K562 (cell line): ENCODE results near the gene MED16. TPM values are rescaled to one million over a fixed set of nuclear protein-coding genes. Genes with fewer than 3 reads are reported as not detected.
A peak's percentile ranks its signal among the peaks of the same experiment; 100 is the strongest.

Experiments used
- BRD4 ChIP-seq: fragments of 200-600 bp; sonication (generic); IDR thresholded peaks from 2 replicates; pipeline ENCODE4 v1.6.1; 2017; ENCODE audit warnings: inconsistent platforms
- BRD9 ChIP-seq: fragments of 450-650 bp; IDR thresholded peaks from 2 replicates; pipeline ENCODE4 v1.6.1; 2018; ENCODE audit warnings: low read depth; ENCODE audit not compliant: partially characterized antibody
- CBX3 ChIP-seq, 2 experiments: IDR thresholded peaks; 1 replicate in 1 of 2; 2 replicates in 1 of 2; pipeline ENCODE4 v1.6.1; 2012; ENCODE audit warnings: inconsistent platforms in 2 of 2, low read length in 2 of 2, borderline replicate concordance in 1 of 2, control low read depth in 1 of 2
- CEBPB ChIP-seq: fragments of 450-650 bp; IDR thresholded peaks from 2 replicates; pipeline ENCODE4 v1.6.1; 2016; ENCODE audit warnings: missing genetic modification characterization, missing compliant biosample characterization
- DIDO1 ChIP-seq: fragments of 450-650 bp; IDR thresholded peaks from 2 replicates; pipeline ENCODE4 v1.6.1; 2016; ENCODE audit warnings: low read depth, missing biosample characterization, missing genetic modification characterization
- DMBX1 ChIP-seq: fragments of 250-450 bp; sonication (Bioruptor Pico); IDR thresholded peaks from 2 replicates; pipeline ENCODE4 v1.8.0; 2022; ENCODE audit warnings: inconsistent platforms, mild to moderate bottlenecking, moderate library complexity, borderline replicate concordance
- ESRRB ChIP-seq: fragments of 250-450 bp; sonication (Bioruptor Pico); IDR thresholded peaks from 2 replicates; pipeline ENCODE4 v1.5.0; 2020; ENCODE audit warnings: mild to moderate bottlenecking, moderate library complexity, borderline replicate concordance
- GABPB2 ChIP-seq: fragments of 250-450 bp; sonication (Bioruptor Pico); conservative IDR thresholded peaks from 2 replicates; pipeline ENCODE4 v1.5.1; 2021; ENCODE audit warnings: mild to moderate bottlenecking
- HLTF ChIP-seq: fragments of 450-650 bp; IDR thresholded peaks from 2 replicates; pipeline ENCODE4 v1.6.1; 2016
- HNRNPLL ChIP-seq: fragments of 200-400 bp; formaldehyde crosslinking; IDR thresholded peaks from 2 replicates; pipeline ENCODE4 v1.6.1; 2017; ENCODE audit warnings: low read length, low read depth, mild to moderate bottlenecking; ENCODE audit not compliant: poor library complexity, severe bottlenecking
- JUND ChIP-seq, 2 experiments: IDR thresholded peaks; 2 replicates in 1 of 2; 3 replicates in 1 of 2; pipeline ENCODE4 v1.6.1; 2011; ENCODE audit warnings: borderline replicate concordance in 2 of 2, low read depth in 2 of 2, low read length in 2 of 2, improper control_type of control experiment in 1 of 2, missing biosample characterization in 1 of 2, missing genetic modification characterization in 1 of 2, missing genetic modification reagents in 1 of 2
- MAZ ChIP-seq, 2 experiments: fragments of 450-650 bp in 1 of 2; sonication (generic) in 1 of 2; formaldehyde crosslinking; IDR thresholded peaks in 1 of 2; conservative IDR thresholded peaks in 1 of 2; 2 replicates each; pipeline versions ENCODE4 v1.4.0 to v1.5.0; 2020; ENCODE audit warnings: mild to moderate bottlenecking in 1 of 2, missing genetic modification reagents in 1 of 2
- MYC ChIP-seq, 2 experiments: fragments of 250-450 bp in 1 of 2; sonication (Bioruptor Pico) in 1 of 2; IDR thresholded peaks; 2 replicates each; pipeline versions ENCODE4 v1.5.1 to v1.6.1; 2012 to 2021; ENCODE audit warnings: low read depth in 2 of 2, borderline replicate concordance in 1 of 2, improper control_type of control experiment in 1 of 2, low read length in 1 of 2, mild to moderate bottlenecking in 1 of 2, moderate library complexity in 1 of 2
- PCBP2 ChIP-seq: fragments of 200-400 bp; formaldehyde crosslinking; IDR thresholded peaks from 2 replicates; pipeline ENCODE4 v1.6.1; 2018; ENCODE audit warnings: low read length, low read depth, mild to moderate bottlenecking, moderate library complexity; ENCODE audit not compliant: poor library complexity, severe bottlenecking
- PHF8 ChIP-seq: fragments of 200-600 bp; sonication (generic); IDR thresholded peaks from 2 replicates; pipeline ENCODE4 v1.6.1; 2012; ENCODE audit warnings: mixed run types, mild to moderate bottlenecking, inconsistent platforms, low read length, moderate library complexity, borderline replicate concordance
- PML ChIP-seq: IDR thresholded peaks from 2 replicates; pipeline ENCODE4 v1.6.1; 2012; ENCODE audit warnings: low read length, inconsistent platforms
- POLR2G ChIP-seq: fragments of 200-400 bp; formaldehyde crosslinking; IDR thresholded peaks from 2 replicates; pipeline ENCODE4 v1.6.1; 2017; ENCODE audit warnings: low read depth, mild to moderate bottlenecking, antibody characterized with exemption, low read length, moderate library complexity
- PTTG1 ChIP-seq: fragments of 450-650 bp; IDR thresholded peaks from 2 replicates; pipeline ENCODE4 v1.6.1; 2016; ENCODE audit warnings: low read depth, mild to moderate bottlenecking, missing genetic modification characterization, missing compliant biosample characterization
- RFX1 ChIP-seq: fragments of 450-650 bp; IDR thresholded peaks from 2 replicates; pipeline ENCODE4 v1.6.1; 2016; ENCODE audit warnings: mild to moderate bottlenecking, moderate library complexity
- SOX6 ChIP-seq: fragments of 450-650 bp; IDR thresholded peaks from 2 replicates; pipeline ENCODE4 v1.6.1; 2014; ENCODE audit warnings: mild to moderate bottlenecking
- SREBF1 ChIP-seq: fragments of 150-350 bp; IDR thresholded peaks from 2 replicates; pipeline ENCODE4 v1.6.1; 2014; ENCODE audit warnings: antibody characterized with exemption, low read depth, low read length, borderline replicate concordance
- SUPT5H ChIP-seq: fragments of 450-650 bp; IDR thresholded peaks from 2 replicates; pipeline ENCODE4 v1.6.1; 2016
- TEAD1 ChIP-seq, 2 experiments: fragments of 450-650 bp in 1 of 2; sonication (generic) in 1 of 2; formaldehyde crosslinking; IDR thresholded peaks; 2 replicates each; pipeline versions ENCODE4 v1.4.0 to v1.8.0; 2020 to 2022; ENCODE audit warnings: mild to moderate bottlenecking in 2 of 2, missing genetic modification reagents in 1 of 2
- ZFP91 ChIP-seq: sonication (generic); formaldehyde crosslinking; IDR thresholded peaks from 2 replicates; pipeline ENCODE4 v1.8.0; 2022; ENCODE audit warnings: mild to moderate bottlenecking, missing genetic modification reagents
- ZNF143 ChIP-seq: sonication (generic); formaldehyde crosslinking; IDR thresholded peaks from 2 replicates; pipeline ENCODE4 v1.9.0; 2022; ENCODE audit warnings: mild to moderate bottlenecking, missing genetic modification reagents
- ZNF165 ChIP-seq: fragments of 250-450 bp; sonication (Bioruptor Pico); IDR thresholded peaks from 2 replicates; pipeline ENCODE4 v1.4.0; 2020; ENCODE audit warnings: borderline replicate concordance
- ZNF174 ChIP-seq: fragments of 250-450 bp; sonication (Bioruptor Pico); IDR thresholded peaks from 2 replicates; pipeline ENCODE4 v1.4.0; 2020; ENCODE audit warnings: mild to moderate bottlenecking
- polyA plus RNA-seq, 8 experiments: library from polyadenylated mRNA; depleted of rRNA in 4 of 8; stranded (reverse) in 5 of 8; unstranded in 3 of 8; fragments of >200 nt; fragmentation: Nextera tagmentation in 2 of 8; fragmentation: Illumina TruSeq in 1 of 8; extraction: Ambion mirVana in 2 of 8; extraction: Trizol in 1 of 8; gene quantifications; 2 replicates each; pipeline versions ENCODE4 v1.2.1 to v1.2.3, GENCODE V29; 2011 to 2014; ENCODE audit warnings: inconsistent platforms in 1 of 8, missing spikeins in 1 of 8
- total RNA-seq, 7 experiments: library from RNA; depleted of rRNA in 6 of 7; stranded (reverse); fragments of >200 nt in 6 of 7; fragmentation: Illumina TruSeq in 2 of 7; extraction: Trizol in 2 of 7; gene quantifications; 2 replicates each; pipeline versions ENCODE4 v1.2.1 to v1.2.3, GENCODE V29; 2011 to 2021; ENCODE audit warnings: low replicate concordance in 1 of 7

MED16 gene
- total and polyA plus RNA-seq, 9 of the 15 experiments (the other 6 are each of a cell fraction or from before 2014, with no cell fraction given): 0.89 to 59.9 (median 8.6) TPM

GRCh38 chr19:823565-824121 lies 69.3 kb downstream of the MED16 start (continued):
- TF ChIP-seq MAZ (CRISPR knock-in tag; conservative IDR thresholded peaks at IDR 0.05 in 1 of 2, IDR thresholded peaks at IDR 0.05 in 1 of 2): peak; percentile 82 to 92
- TF ChIP-seq PCBP2: no peak
- TF ChIP-seq SOX6: peak; percentile 34; the same call in 1 of the 2 replicates
- TF ChIP-seq ZFP91: no peak
- TF ChIP-seq JUND (IDR thresholded peaks at IDR 0.05; ENCODE audit: borderline replicate concordance, low read depth, low read length): peak; percentile 32
- TF ChIP-seq JUND (tag; IDR thresholded peaks at IDR 0.05; ENCODE audit: borderline replicate concordance, low read depth, low read length): no peak
- TF ChIP-seq SREBF1: peak; percentile 7; the same call in 1 of the 2 replicates
- TF ChIP-seq BRD9: peak; percentile 86
- no peak for TF ChIP-seq HNRNPLL
- TF ChIP-seq PML: peak; percentile 70; the same call in 1 of the 2 replicates
- peak; percentile 76 for TF ChIP-seq POLR2G
- peak; percentile 95 for TF ChIP-seq CEBPB (tag)
- no peak for TF ChIP-seq HLTF
- 0 out of 2 replicates have a peak, but pooled peaks have one; percentile 20 for TF ChIP-seq DMBX1 (CRISPR knock-in tag)
- TF ChIP-seq ZNF174: no peak
- peak; percentile 55; the same call in 1 of the 2 replicates for TF ChIP-seq PHF8
- no peak for TF ChIP-seq CBX3 (IDR thresholded peaks at IDR 0.05; ENCODE audit: borderline replicate concordance in 1 of 2, low read length in 2 of 2)
- 0 out of 2 replicates have a peak, but pooled peaks have one; percentile 68 for TF ChIP-seq BRD4
- no peak for TF ChIP-seq GABPB2 (CRISPR knock-in tag)
- no peak for TF ChIP-seq RFX1
- 0 out of 2 replicates have a peak, but pooled peaks have one; percentile 16 for TF ChIP-seq ZNF143 (CRISPR knock-in tag)
- TF ChIP-seq PTTG1 (tag): no peak
- TF ChIP-seq SUPT5H: peak; percentile 60; the same call in 1 of the 2 replicates
- peak; percentile 41; the same call in 1 of the 2 replicates for TF ChIP-seq MYC (IDR thresholded peaks at IDR 0.05; ENCODE audit: low read depth, low read length)
- peak; percentile 36; the same call in 1 of the 2 replicates for TF ChIP-seq MYC (CRISPR knock-in tag; IDR thresholded peaks at IDR 0.05; ENCODE audit: borderline replicate concordance, low read depth)
- no peak for TF ChIP-seq ESRRB (CRISPR knock-in tag)
- no peak for TF ChIP-seq DIDO1 (tag)
- TF ChIP-seq TEAD1 (CRISPR knock-in tag; IDR thresholded peaks at IDR 0.05): peak; percentile 59 to 62; a peak in 2 of 4 replicates
- TF ChIP-seq ZNF165 (CRISPR knock-in tag): no peak
